ENCODE results near the gene PLA2G6. TPM values are rescaled to one million over a fixed set of nuclear protein-coding genes. Genes with fewer than 3 reads are reported as not detected.

PLA2G6 gene
- total RNA-seq, 2 donors from 2014 or later = 61.5 to 138 TPM

DNA sequence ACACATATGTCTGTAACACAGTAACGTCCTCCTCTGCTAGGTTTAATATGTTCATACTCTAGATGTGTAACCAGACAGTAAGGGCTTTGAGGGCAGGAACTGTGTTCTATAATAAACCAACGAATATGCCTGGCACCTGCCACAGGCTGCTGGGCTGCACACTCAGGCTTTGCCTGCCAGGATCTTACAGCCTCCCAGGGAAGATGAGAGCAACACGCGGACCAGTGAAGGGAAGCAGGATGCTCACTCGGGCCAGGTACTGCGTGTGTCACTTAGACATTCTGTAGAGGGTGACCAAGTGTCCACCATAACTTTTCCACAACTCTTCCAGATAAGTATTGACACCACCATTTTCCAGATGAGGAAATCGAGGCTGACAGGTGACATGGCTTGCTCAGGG lies 49.5 kb downstream of the PLA2G6 start:
- no peaks in the 10 kb centered on the region for H3K27me3 ChIP-seq (replicated peaks; ENCODE audit: insufficient read depth)
- no peak for DNase-seq (ENCODE audit: low spot score)
- TF ChIP-seq POLR2AphosphoS5 (IDR thresholded peaks at IDR 0.05) (no peak), POLR2A (IDR thresholded peaks at IDR 0.05) (no peak)
- TF ChIP-seq, protein P1, sequence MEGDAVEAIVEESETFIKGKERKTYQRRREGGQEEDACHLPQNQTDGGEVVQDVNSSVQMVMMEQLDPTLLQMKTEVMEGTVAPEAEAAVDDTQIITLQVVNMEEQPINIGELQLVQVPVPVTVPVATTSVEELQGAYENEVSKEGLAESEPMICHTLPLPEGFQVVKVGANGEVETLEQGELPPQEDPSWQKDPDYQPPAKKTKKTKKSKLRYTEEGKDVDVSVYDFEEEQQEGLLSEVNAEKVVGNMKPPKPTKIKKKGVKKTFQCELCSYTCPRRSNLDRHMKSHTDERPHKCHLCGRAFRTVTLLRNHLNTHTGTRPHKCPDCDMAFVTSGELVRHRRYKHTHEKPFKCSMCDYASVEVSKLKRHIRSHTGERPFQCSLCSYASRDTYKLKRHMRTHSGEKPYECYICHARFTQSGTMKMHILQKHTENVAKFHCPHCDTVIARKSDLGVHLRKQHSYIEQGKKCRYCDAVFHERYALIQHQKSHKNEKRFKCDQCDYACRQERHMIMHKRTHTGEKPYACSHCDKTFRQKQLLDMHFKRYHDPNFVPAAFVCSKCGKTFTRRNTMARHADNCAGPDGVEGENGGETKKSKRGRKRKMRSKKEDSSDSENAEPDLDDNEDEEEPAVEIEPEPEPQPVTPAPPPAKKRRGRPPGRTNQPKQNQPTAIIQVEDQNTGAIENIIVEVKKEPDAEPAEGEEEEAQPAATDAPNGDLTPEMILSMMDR (IDR thresholded peaks at IDR 0.05) = no peak

DNA sequence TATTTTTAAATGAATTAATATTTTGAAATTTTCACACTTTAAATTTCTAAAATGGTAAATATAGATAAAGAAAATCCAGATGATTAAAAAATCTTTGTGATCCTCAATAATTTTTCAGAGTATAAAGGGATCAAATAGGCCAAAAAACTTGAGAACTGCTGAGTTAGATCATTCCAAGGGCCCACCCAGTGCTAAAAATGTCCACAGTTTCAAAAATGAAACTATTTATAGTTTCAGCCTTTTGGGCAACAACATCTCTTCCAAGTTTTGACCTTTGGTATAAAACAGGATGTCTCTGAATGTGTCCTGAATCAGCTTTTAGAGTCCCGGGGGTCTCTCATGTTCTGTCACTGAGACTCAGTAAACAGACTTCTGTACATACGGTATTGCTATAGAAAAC lies 50.2 kb downstream of the PLA2G6 start:
- no peaks in the 10 kb centered on the region for H3K36me3 ChIP-seq
- H3K27ac ChIP-seq = no peak overlapping the region

More for the DNA sequence above, 49.5 kb downstream of the PLA2G6 start:
- whole genome bisulfite sequencing = 91% methylated on average over 7 of the region's 7 CpGs
- intact Hi-C loops (cut with DNase I) = no loop called here
- no peak overlapping the region for H3K4me3 ChIP-seq
- no peaks in the 10 kb centered on the region for H3K4me1 ChIP-seq (replicated peaks)
- H3K9me3 ChIP-seq = no peaks in the 10 kb centered on the region
- H3K36me3 ChIP-seq = no peaks in the 10 kb centered on the region
- H3K27ac ChIP-seq = no peak overlapping the region

DNA sequence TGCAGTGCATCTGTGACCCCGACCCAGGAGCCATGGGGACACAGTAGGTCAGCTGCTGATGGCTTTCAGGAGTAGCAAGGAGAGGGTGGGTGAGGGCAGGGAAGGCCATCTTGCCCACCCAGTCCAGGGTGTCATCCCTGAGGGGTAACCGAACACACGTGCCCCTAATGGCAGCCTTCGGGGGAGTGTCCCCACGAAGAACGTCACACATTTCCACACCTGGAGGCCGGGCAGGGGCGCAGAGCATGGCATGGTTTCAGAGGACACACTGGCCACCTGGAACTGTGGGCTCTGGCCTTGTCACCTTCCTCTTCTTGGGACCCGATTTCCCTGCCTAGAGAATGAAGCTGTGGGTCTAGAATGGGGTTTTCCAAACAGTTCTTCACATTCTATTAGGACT lies 51.8 kb downstream of the PLA2G6 start:
- 87% methylated on average over 9 of the region's 9 CpGs for WGBS
- Histone ChIP-seq H3K36me3 (no peaks in the 10 kb centered on the region), H3K4me3 (no peak overlapping the region), H3K9me3 (no peaks in the 10 kb centered on the region), H3K4me1 (replicated peaks) (no peaks in the 10 kb centered on the region), H3K27me3 (replicated peaks; ENCODE audit: insufficient read depth) (no peaks in the 10 kb centered on the region), H3K27ac (no peak overlapping the region)
- DNase-seq (ENCODE audit: low spot score) = no peak
- intact Hi-C loops (cut with DNase I) = no loop called here
- TF ChIP-seq, protein P1 (IDR thresholded peaks at IDR 0.05) = no peak
- TF ChIP-seq POLR2AphosphoS5 (IDR thresholded peaks at IDR 0.05) (no peak), POLR2A (IDR thresholded peaks at IDR 0.05) (no peak)

More for the DNA sequence above, 50.2 kb downstream of the PLA2G6 start:
- 66% methylated on average over 2 of the region's 2 CpGs for WGBS
- no peaks in the 10 kb centered on the region for H3K4me1 ChIP-seq (replicated peaks)
- intact Hi-C loops (cut with DNase I) = no loop called here
- no peaks in the 10 kb centered on the region for H3K9me3 ChIP-seq
- TF ChIP-seq, protein P1 (IDR thresholded peaks at IDR 0.05) = no peak
- no peak for TF ChIP-seq POLR2AphosphoS5 (IDR thresholded peaks at IDR 0.05)
- no peak for TF ChIP-seq POLR2A (IDR thresholded peaks at IDR 0.05)
- no peak overlapping the region for H3K4me3 ChIP-seq
- no peaks in the 10 kb centered on the region for H3K27me3 ChIP-seq (replicated peaks; ENCODE audit: insufficient read depth)
- no peak for DNase-seq (ENCODE audit: low spot score)

DNA sequence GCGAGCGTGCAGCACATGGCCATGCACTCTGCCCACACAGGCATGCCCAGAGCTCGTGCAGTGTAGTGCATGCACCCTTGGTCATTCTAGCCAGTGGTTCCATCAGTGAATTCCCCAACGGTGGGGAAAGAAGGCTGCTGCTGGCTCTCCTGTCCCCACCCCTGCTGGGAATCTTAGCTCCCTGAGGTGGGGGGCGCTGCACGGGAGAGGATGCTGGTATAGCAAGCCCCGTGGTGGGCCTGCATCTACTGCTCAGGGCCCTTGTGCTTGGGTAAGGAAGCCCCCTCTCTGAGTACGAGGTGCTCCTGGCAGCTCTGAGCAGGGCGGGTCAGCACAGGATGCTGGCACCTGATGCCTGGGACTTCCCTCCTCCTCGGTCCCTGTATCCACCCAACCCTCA lies 52.6 kb downstream of the PLA2G6 start:
- Histone ChIP-seq H3K4me3 (no peak overlapping the region), H3K27ac (no peak overlapping the region), H3K9me3 (no peaks in the 10 kb centered on the region), H3K36me3 (no peaks in the 10 kb centered on the region), H3K27me3 (replicated peaks; ENCODE audit: insufficient read depth) (no peaks in the 10 kb centered on the region), H3K4me1 (replicated peaks) (no peaks in the 10 kb centered on the region)
- intact Hi-C loops (cut with DNase I) = no loop called here
- WGBS = 79% methylated on average over 10 of the region's 10 CpGs
- no peak for TF ChIP-seq POLR2A (IDR thresholded peaks at IDR 0.05)
- no peak for TF ChIP-seq POLR2AphosphoS5 (IDR thresholded peaks at IDR 0.05)
- TF ChIP-seq, protein P1 (IDR thresholded peaks at IDR 0.05) = no peak
- DNase-seq (ENCODE audit: low spot score) = no peak

DNA sequence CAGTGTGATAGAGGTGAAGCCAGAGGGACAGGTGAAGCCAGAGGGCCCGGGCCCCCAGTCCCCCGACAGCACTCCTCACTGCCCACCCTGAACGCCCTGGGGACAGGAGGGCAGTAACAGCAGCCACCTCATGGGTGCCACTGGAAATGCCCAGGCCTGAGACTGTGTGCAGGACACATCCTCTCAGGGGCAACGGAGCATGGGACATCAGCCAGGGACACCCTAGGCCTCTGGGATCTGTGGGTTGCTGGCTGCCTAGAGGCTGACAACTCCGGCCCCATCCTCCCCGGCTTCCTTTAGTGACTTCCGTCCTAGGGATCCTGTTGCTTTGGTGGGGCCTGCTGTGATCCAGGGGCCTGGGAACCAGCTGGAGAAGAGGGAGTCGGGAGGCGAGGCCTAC lies 53.8 kb downstream of the PLA2G6 start:
- TF ChIP-seq POLR2AphosphoS5 (IDR thresholded peaks at IDR 0.05) (no peak), POLR2A (IDR thresholded peaks at IDR 0.05) (no peak)
- TF ChIP-seq, protein P1 (IDR thresholded peaks at IDR 0.05) = no peak
- Histone ChIP-seq H3K27ac (no peak overlapping the region), H3K9me3 (no peaks in the 10 kb centered on the region), H3K4me1 (replicated peaks) (no peaks in the 10 kb centered on the region), H3K36me3 (no peaks in the 10 kb centered on the region), H3K4me3 (no peak overlapping the region), H3K27me3 (replicated peaks; ENCODE audit: insufficient read depth) (no peaks in the 10 kb centered on the region)
- no peak for DNase-seq (ENCODE audit: low spot score)
- WGBS = 93% methylated on average over 9 of the region's 9 CpGs
- intact Hi-C loops (cut with DNase I) = no loop called here

All from prostate gland (tissue), 2 donors.